H1 (cell line): Measurements from ENCODE around the gene WIPF3. TPM values are rescaled to one million over a fixed set of nuclear protein-coding genes. Genes with fewer than 3 reads are reported as not detected.
A peak's percentile ranks its signal among the peaks of the same experiment; 100 is the strongest.

ENCODE experiments used
- CTCF ChIA-PET: fragments of 300-600 bp; sonication (Branson Sonifier 250); formaldehyde crosslinking; loops from one replicate; lab custom pipeline; 2021; ENCODE audit not compliant: partially characterized antibody; lab: Charles Lee
- POLR2A ChIA-PET: fragments of 300-600 bp; sonication (Branson Sonifier 250); formaldehyde crosslinking; loops from one replicate; lab custom pipeline; 2021; ENCODE audit warnings: inconsistent platforms; ENCODE audit not compliant: partially characterized antibody; lab: Charles Lee
- DNase-seq, 2 experiments: peaks; one replicate each; pipeline versions ENCODE4 v3.0.0 to v3.0.0-alpha.2; 2010 to 2022; ENCODE audit warnings: low spot score in 2 of 2, low read depth in 1 of 2, mixed read lengths in 1 of 2
- FAIRE-seq: peaks from 2 replicates; lab custom pipeline; 2011; peaks lifted over from hg19 to GRCh38; lab: Jason Lieb, UNC
- H2AFZ ChIP-seq: 2 replicates; pipeline ENCODE4 v1.8.1; 2012; ENCODE audit warnings: low read length, inconsistent platforms
- H2AK5ac ChIP-seq: 2 replicates; pipeline ENCODE4 v1.6.1; 2013; ENCODE audit warnings: low read depth, low read length
- H2BK120ac ChIP-seq: replicated peaks from 2 replicates; pipeline ENCODE3; 2013; ENCODE audit warnings: low read depth, low read length, inconsistent platforms
- H2BK12ac ChIP-seq: 2 replicates; pipeline ENCODE4 v1.6.1; 2013; ENCODE audit warnings: low read depth, low read length
- H2BK15ac ChIP-seq: 2 replicates; pipeline ENCODE4 v1.6.1; 2013; ENCODE audit warnings: low read length
- H2BK20ac ChIP-seq: 2 replicates; pipeline ENCODE4 v1.6.1; 2013; ENCODE audit warnings: low read length
- H2BK5ac ChIP-seq: 2 replicates; pipeline ENCODE4 v1.6.1; 2013; ENCODE audit warnings: low read depth, low read length
- H3K14ac ChIP-seq: 2 replicates; pipeline ENCODE4 v1.6.1; 2013; ENCODE audit warnings: inconsistent platforms; ENCODE audit not compliant: insufficient read length
- H3K18ac ChIP-seq: 2 replicates; pipeline ENCODE4 v1.6.1; 2013; ENCODE audit warnings: low read length; ENCODE audit errors: extremely low read depth
- H3K23ac ChIP-seq: 2 replicates; pipeline ENCODE4 v1.6.1; 2013; ENCODE audit warnings: inconsistent platforms; ENCODE audit not compliant: insufficient read length
- H3K23me2 ChIP-seq: 2 replicates; pipeline ENCODE4 v1.6.1; 2013; ENCODE audit warnings: low read depth, low read length
- H3K27ac ChIP-seq: 2 replicates; pipeline ENCODE4 v1.6.1; 2011; ENCODE audit warnings: low read depth, low read length, inconsistent platforms
- H3K27me3 ChIP-seq, 4 experiments: replicated peaks in 1 of 4; 1 replicate in 1 of 4; 2 replicates in 3 of 4; pipeline versions ENCODE4 v1.6.1 to v1.8.1; 2011 to 2013; ENCODE audit warnings: low read length in 3 of 4, mild to moderate bottlenecking in 3 of 4, inconsistent platforms in 2 of 4, mixed read lengths in 2 of 4, moderate library complexity in 1 of 4; ENCODE audit not compliant: control insufficient read depth in 3 of 4, insufficient read depth in 3 of 4; ENCODE audit errors: extremely low read depth in 1 of 4
- H3K36me3 ChIP-seq, 4 experiments: 2 replicates each; pipeline versions ENCODE4 v1.6.1 to v1.8.1; 2011 to 2013; ENCODE audit warnings: mild to moderate bottlenecking in 4 of 4, low read length in 3 of 4, moderate library complexity in 2 of 4, control low read depth in 1 of 4, inconsistent platforms in 1 of 4; ENCODE audit not compliant: insufficient read depth in 4 of 4, control insufficient read depth in 2 of 4
- H3K4ac ChIP-seq: replicated peaks from 2 replicates; pipeline ENCODE3; 2013; ENCODE audit warnings: low read length, low read depth, mixed read lengths, inconsistent platforms; ENCODE audit not compliant: insufficient read length
- H3K4me1 ChIP-seq, 4 experiments: replicated peaks in 1 of 4; 1 replicate in 1 of 4; 2 replicates in 3 of 4; pipeline versions ENCODE4 v1.6.1 to v1.8.1; 2011 to 2013; ENCODE audit warnings: low read length in 3 of 4, inconsistent platforms in 2 of 4, mixed read lengths in 1 of 4; ENCODE audit not compliant: insufficient read depth in 4 of 4, control insufficient read depth in 3 of 4
- H3K4me2 ChIP-seq, 2 experiments: 2 replicates each; pipeline versions ENCODE4 v1.6.1 to v1.8.1; 2011 to 2013; ENCODE audit warnings: low read depth in 2 of 2, low read length in 2 of 2, control low read depth in 1 of 2, inconsistent platforms in 1 of 2, mild to moderate bottlenecking in 1 of 2; ENCODE audit not compliant: insufficient read depth in 1 of 2
- H3K4me3 ChIP-seq, 4 experiments: fragments of 200-600, 300-600 bp in 1 of 4; sonication (generic), shearing (Covaris generic), sonication (Bioruptor Twin) in 1 of 4; 2 replicates each; pipeline versions ENCODE4 v1.5.1 to v1.8.1; 2011 to 2016; ENCODE audit warnings: low read length in 4 of 4, low read depth in 3 of 4, control low read depth in 2 of 4, inconsistent platforms in 2 of 4, mild to moderate bottlenecking in 2 of 4, mixed read lengths in 1 of 4, moderate library complexity in 1 of 4; ENCODE audit not compliant: insufficient read depth in 2 of 4; ENCODE audit errors: extremely low read depth in 1 of 4
- H3K56ac ChIP-seq: replicated peaks from 2 replicates; pipeline ENCODE3; 2013; ENCODE audit warnings: low read depth, mild to moderate bottlenecking, mixed read lengths, low read length, inconsistent platforms; ENCODE audit not compliant: insufficient read length
- H3K79me1 ChIP-seq: 2 replicates; pipeline ENCODE4 v1.6.1; 2013; ENCODE audit warnings: low read depth, low read length, control low read depth
- H3K79me2 ChIP-seq, 2 experiments: 2 replicates each; pipeline versions ENCODE4 v1.6.1 to v1.8.1; 2012 to 2013; ENCODE audit warnings: low read length in 2 of 2, mild to moderate bottlenecking in 2 of 2, inconsistent platforms in 1 of 2; ENCODE audit not compliant: insufficient read depth in 2 of 2, control insufficient read depth in 1 of 2
- H3K9ac ChIP-seq, 4 experiments: replicated peaks in 1 of 4; 1 replicate in 1 of 4; 2 replicates in 3 of 4; pipeline versions ENCODE4 v1.6.1 to v1.8.1; 2011 to 2013; ENCODE audit warnings: low read depth in 3 of 4, low read length in 3 of 4, control low read depth in 2 of 4, mild to moderate bottlenecking in 2 of 4, moderate library complexity in 2 of 4, inconsistent platforms in 1 of 4; ENCODE audit errors: extremely low read depth in 1 of 4
- H3K9me3 ChIP-seq, 2 experiments: 2 replicates each; pipeline versions ENCODE4 v1.6.1 to v1.8.1; 2012 to 2013; ENCODE audit warnings: mild to moderate bottlenecking in 2 of 2, moderate library complexity in 2 of 2, control low read depth in 1 of 2, inconsistent platforms in 1 of 2, low read depth in 1 of 2, low read length in 1 of 2, mixed read lengths in 1 of 2; ENCODE audit not compliant: insufficient read depth in 2 of 2
- H4K20me1 ChIP-seq, 2 experiments: replicated peaks in 1 of 2; 2 replicates each; pipeline versions ENCODE3 to v1.8.1; 2011 to 2013; ENCODE audit warnings: inconsistent platforms in 2 of 2, low read length in 2 of 2, mild to moderate bottlenecking in 1 of 2; ENCODE audit not compliant: insufficient read depth in 2 of 2, control insufficient read depth in 1 of 2
- H4K5ac ChIP-seq: 2 replicates; pipeline ENCODE4 v1.6.1; 2013; ENCODE audit warnings: low read length, low read depth, mixed read lengths, inconsistent platforms; ENCODE audit not compliant: insufficient read length
- H4K8ac ChIP-seq: 2 replicates; pipeline ENCODE4 v1.8.0; 2013; ENCODE audit warnings: mild to moderate bottlenecking, moderate library complexity, low read length, inconsistent platforms; ENCODE audit not compliant: insufficient read depth; ENCODE audit errors: extremely low read depth
- H4K91ac ChIP-seq: replicated peaks from 2 replicates; pipeline ENCODE3; 2013; ENCODE audit warnings: low read length, mixed read lengths, inconsistent platforms; ENCODE audit not compliant: insufficient read length
- BACH1 ChIP-seq: IDR thresholded peaks from 2 replicates; pipeline ENCODE4 v1.6.1; 2012; ENCODE audit warnings: low read length, improper control_type of control experiment
- CHD1 ChIP-seq: IDR thresholded peaks from 2 replicates; pipeline ENCODE4 v1.6.1; 2012; ENCODE audit warnings: low read depth, low read length, improper control_type of control experiment
- CTBP2 ChIP-seq: IDR thresholded peaks from 2 replicates; pipeline ENCODE4 v1.7.0; 2011; ENCODE audit warnings: borderline replicate concordance, mild to moderate bottlenecking, moderate library complexity, mixed read lengths, low read length; ENCODE audit not compliant: insufficient read depth, insufficient read length
- FOSL1 ChIP-seq: IDR thresholded peaks from 2 replicates; pipeline ENCODE4 v1.6.1; 2011; ENCODE audit warnings: mild to moderate bottlenecking, low read depth, low read length, moderate library complexity; ENCODE audit not compliant: insufficient read depth
- JUN ChIP-seq: IDR thresholded peaks from 2 replicates; pipeline ENCODE4 v1.6.1; 2011; ENCODE audit warnings: low read depth, mild to moderate bottlenecking, improper control_type of control experiment, low read length
- MAX ChIP-seq: IDR thresholded peaks from 2 replicates; pipeline ENCODE4 v1.6.1; 2012; ENCODE audit warnings: inconsistent platforms
- POLR2AphosphoS5 ChIP-seq: IDR thresholded peaks from 2 replicates; pipeline ENCODE4 v1.6.1; 2011; ENCODE audit warnings: low read depth, low read length
- RAD21 ChIP-seq, 2 experiments: IDR thresholded peaks in 1 of 2; conservative IDR thresholded peaks in 1 of 2; 2 replicates each; pipeline ENCODE4 v1.6.1; 2011; ENCODE audit warnings: low read depth in 2 of 2, low read length in 2 of 2, improper control_type of control experiment in 1 of 2, inconsistent platforms in 1 of 2, mild to moderate bottlenecking in 1 of 2, moderate library complexity in 1 of 2
- RNF2 ChIP-seq: fragments of 200-900, 300-1000 bp; sonication (generic); IDR thresholded peaks from 2 replicates; pipeline ENCODE4 v1.7.1; 2016; ENCODE audit warnings: borderline replicate concordance, low read depth, mild to moderate bottlenecking, antibody characterized with exemption, low read length; ENCODE audit not compliant: poor library complexity, severe bottlenecking; ENCODE audit errors: missing control alignments
- SIX5 ChIP-seq: IDR thresholded peaks from 2 replicates; pipeline ENCODE4 v1.6.1; 2011; ENCODE audit warnings: mild to moderate bottlenecking, low read depth, low read length
- TBP ChIP-seq: IDR thresholded peaks from 2 replicates; pipeline ENCODE4 v1.6.1; 2011; ENCODE audit warnings: low read depth, low read length, improper control_type of control experiment
- WGBS, 2 experiments: shearing (Covaris generic) in 1 of 2; methylation state at CpG; one replicate each; pipeline versions ENCODE4 v1.1.6 to v1.1.7; 2013 to 2015; ENCODE audit warnings: low lambda C conversion rate in 2 of 2, mixed read lengths in 2 of 2, inconsistent platforms in 1 of 2, low coverage in 1 of 2, missing lambda C conversion rate in 1 of 2; ENCODE audit not compliant: insufficient replicate concordance in 2 of 2, insufficient coverage in 1 of 2, insufficient read length in 1 of 2; ENCODE audit errors: extremely low coverage in 1 of 2, missing lambda C conversion rate in 1 of 2; 5-methylcytosine and 5-hydroxymethylcytosine counted together
- polyA plus RNA-seq, 7 experiments: library from polyadenylated mRNA; depleted of rRNA in 3 of 7; stranded (reverse) in 5 of 7; unstranded in 2 of 7; fragments of >200 nt in 5 of 7; fragments of 200-250 nt in 2 of 7; gene quantifications; 1 replicate in 5 of 7; 2 replicates in 1 of 7; 4 replicates in 1 of 7; pipeline versions ENCODE4 v1.2.1 to v1.2.3, GENCODE V29; 2011 to 2013; ENCODE audit warnings: missing spikeins in 2 of 7, mixed read lengths in 2 of 7
- total RNA-seq: library from RNA; stranded (reverse); fragmentation: NEBNext Ultra II Directional; extraction: Animal tissue kit (Norgen Biotek cat#: 25700); gene quantifications from 2 replicates; pipeline ENCODE4 v1.2.1, GENCODE V29; 2021
- TF ChIP-seq, protein P1 (sequence below): IDR thresholded peaks from 2 replicates; pipeline ENCODE4 v1.6.1; 2012; ENCODE audit warnings: inconsistent platforms

WIPF3 gene
- total and polyA plus RNA-seq, 2 of the 8 experiments (the other 6 are each of a cell fraction or from before 2014, with no cell fraction given): 5.0 to 12.1 TPM

- Histone ChIP-seq H2AFZ (no peak overlapping the region), H3K18ac (no peak overlapping the region), H3K4me1 (peaks cover 7 to 15% (median 15%) of the 10 kb centered on the region in 4 experiments), H3K23ac (no peak overlapping the region), H3K14ac (no peak overlapping the region), H3K4me3 (0 out of 8 replicates have a peak overlapping the region, but pooled peaks of 1 of the 4 experiments have one; percentile 74), H4K5ac (no peak overlapping the region), H2BK5ac (no peak overlapping the region), H2BK120ac (no peak overlapping the region), H3K23me2 (peaks cover 10% of the 10 kb centered on the region), H3K4ac (no peak overlapping the region), H3K79me1 (no peaks in the 10 kb centered on the region; the same call in 1 of the 2 replicates), H2BK15ac (no peak overlapping the region), H4K20me1 (no peaks in the 10 kb centered on the region), H4K91ac (no peak overlapping the region), H3K27me3 (no peaks in the 10 kb centered on the region), H3K56ac (no peak overlapping the region), H3K9me3 (no peaks in the 10 kb centered on the region), H3K9ac (no peak overlapping the region), H3K79me2 (0 out of 4 replicates have a peak, but pooled peaks cover 0 to 3% of the 10 kb centered on the region in 2 experiments), H2BK12ac (no peak overlapping the region), H4K8ac (no peak overlapping the region), H3K36me3 (peaks cover 5 to 16% (median 12%) of the 10 kb centered on the region in 4 experiments; a peak in 7 of 8 replicates), H3K4me2 (peak overlapping the region in 1 of 2 experiments; percentile 75; a peak in 1 of 4 replicates), H2BK20ac (no peak overlapping the region), H3K27ac (no peak overlapping the region), H2AK5ac (no peak overlapping the region)
- ChIA-PET POLR2A (no interaction called here), CTCF (interaction anchor here (0.9 to 5.2 kb wide), 5 partner anchors 11 to 134 kb away, joined by 3 to 18 read pairs (median 3); no protein-coding TSS in a partner anchor)
- WGBS, 2 experiments: 89% methylated on average over 3 of the region's 3 CpGs; no CpG with 5 or more reads in 1 of the 2 experiments
- no peak for DNase-seq
- no peak for FAIRE-seq
- TF ChIP-seq POLR2AphosphoS5 (no peak), SIX5 (no peak), TBP (no peak), CTBP2 (no peak), JUN (no peak), FOSL1 (no peak), CHD1 (no peak), RAD21 (IDR thresholded peaks at IDR 0.05 in 1 of 2, conservative IDR thresholded peaks at IDR 0.05 in 1 of 2; ENCODE audit: low read depth in 2 of 2, low read length in 2 of 2) (no peak), RNF2 (no peak), BACH1 (no peak), MAX (no peak)
- TF ChIP-seq, protein P1, sequence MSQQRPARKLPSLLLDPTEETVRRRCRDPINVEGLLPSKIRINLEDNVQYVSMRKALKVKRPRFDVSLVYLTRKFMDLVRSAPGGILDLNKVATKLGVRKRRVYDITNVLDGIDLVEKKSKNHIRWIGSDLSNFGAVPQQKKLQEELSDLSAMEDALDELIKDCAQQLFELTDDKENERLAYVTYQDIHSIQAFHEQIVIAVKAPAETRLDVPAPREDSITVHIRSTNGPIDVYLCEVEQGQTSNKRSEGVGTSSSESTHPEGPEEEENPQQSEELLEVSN: no peak
Measured at GRCh38 chr7:29885626-29886025, 79.3 kb downstream of the WIPF3 start.
